H9 (cell line): ENCODE measurements around the gene SLC7A1. TPM values are rescaled to one million over a fixed set of nuclear protein-coding genes. Genes with fewer than 3 reads are reported as not detected.

ENCODE experiments used
- DNase-seq: peaks from one replicate; pipeline ENCODE4 v3.0.0-alpha.2; 2017
- H2AFZ ChIP-seq: one replicate; pipeline ENCODE4 v1.6.1; 2013; ENCODE audit warnings: mild to moderate bottlenecking, low read length, control low read depth, moderate library complexity
- H2AK5ac ChIP-seq: 2 replicates; pipeline ENCODE4 v1.6.1; 2013; ENCODE audit warnings: low read length, control low read depth, mixed read lengths; ENCODE audit not compliant: insufficient read length
- H2BK120ac ChIP-seq: one replicate; pipeline ENCODE4 v1.6.1; 2013; ENCODE audit warnings: low read depth, mild to moderate bottlenecking, low read length, control low read depth, inconsistent platforms; ENCODE audit not compliant: poor library complexity, severe bottlenecking
- H2BK12ac ChIP-seq: 2 replicates; pipeline ENCODE4 v1.6.1; 2013; ENCODE audit warnings: low read length, control low read depth, mixed read lengths, low read depth; ENCODE audit not compliant: insufficient read length
- H2BK15ac ChIP-seq: 2 replicates; pipeline ENCODE4 v1.6.1; 2013; ENCODE audit warnings: low read depth, low read length, control low read depth
- H2BK20ac ChIP-seq: one replicate; pipeline ENCODE4 v1.6.1; 2013; ENCODE audit warnings: low read depth, mild to moderate bottlenecking, low read length, control low read depth, inconsistent platforms; ENCODE audit not compliant: poor library complexity, severe bottlenecking
- H2BK5ac ChIP-seq: 2 replicates; pipeline ENCODE4 v1.6.1; 2013; ENCODE audit warnings: low read length, control low read depth, mixed read lengths; ENCODE audit not compliant: insufficient read length
- H3K14ac ChIP-seq: 2 replicates; pipeline ENCODE4 v1.6.1; 2013; ENCODE audit warnings: low read length, control low read depth; ENCODE audit not compliant: insufficient read depth
- H3K18ac ChIP-seq: 2 replicates; pipeline ENCODE4 v1.6.1; 2013; ENCODE audit warnings: low read depth, mild to moderate bottlenecking, mixed read lengths, low read length, control low read depth; ENCODE audit not compliant: insufficient read length
- H3K23ac ChIP-seq: 2 replicates; pipeline ENCODE4 v1.6.1; 2013; ENCODE audit warnings: low read length, control low read depth, mixed read lengths, low read depth; ENCODE audit not compliant: insufficient read length
- H3K23me2 ChIP-seq: 2 replicates; pipeline ENCODE4 v1.6.1; 2013; ENCODE audit warnings: low read depth, mild to moderate bottlenecking, mixed read lengths, low read length, control low read depth; ENCODE audit not compliant: insufficient read length, poor library complexity, severe bottlenecking
- H3K27ac ChIP-seq: 2 replicates; pipeline ENCODE4 v1.5.1; 2013; ENCODE audit warnings: low read length, control low read depth, mixed read lengths, low read depth; ENCODE audit not compliant: insufficient read length
- H3K27me3 ChIP-seq: 2 replicates; pipeline ENCODE4 v1.6.1; 2013; ENCODE audit warnings: low read length, control low read depth, inconsistent platforms; ENCODE audit not compliant: insufficient read depth
- H3K4ac ChIP-seq: 2 replicates; pipeline ENCODE4 v1.6.1; 2013; ENCODE audit warnings: low read depth, mild to moderate bottlenecking, control low read depth, inconsistent platforms, low read length, moderate library complexity
- H3K4me1 ChIP-seq: 2 replicates; pipeline ENCODE4 v1.6.1; 2013; ENCODE audit warnings: low read length, control low read depth, inconsistent platforms; ENCODE audit not compliant: insufficient read depth
- H3K4me2 ChIP-seq: 2 replicates; pipeline ENCODE4 v1.6.1; 2013; ENCODE audit warnings: low read length, control low read depth, mixed read lengths; ENCODE audit not compliant: insufficient read length, insufficient read depth
- H3K56ac ChIP-seq: 2 replicates; pipeline ENCODE4 v1.6.1; 2013; ENCODE audit warnings: low read depth, mild to moderate bottlenecking, mixed read lengths, low read length, control low read depth; ENCODE audit not compliant: insufficient read length
- H3K79me1 ChIP-seq: 2 replicates; pipeline ENCODE4 v1.6.1; 2013; ENCODE audit warnings: low read depth, mild to moderate bottlenecking, moderate library complexity, low read length, control low read depth, inconsistent platforms; ENCODE audit not compliant: insufficient read depth, poor library complexity, severe bottlenecking
- H3K79me2 ChIP-seq: 2 replicates; pipeline ENCODE4 v1.6.1; 2013; ENCODE audit warnings: low read length, control low read depth, inconsistent platforms; ENCODE audit not compliant: insufficient read depth
- H3K9ac ChIP-seq: 2 replicates; pipeline ENCODE4 v1.6.1; 2013; ENCODE audit warnings: low read length, control low read depth, mixed read lengths; ENCODE audit not compliant: insufficient read length; ENCODE audit errors: extremely low read depth
- H3K9me3 ChIP-seq: one replicate; pipeline ENCODE4 v1.6.1; 2013; ENCODE audit warnings: low read depth, low read length, inconsistent platforms; ENCODE audit not compliant: control insufficient read depth
- H3T11ph ChIP-seq: one replicate; pipeline ENCODE4 v1.6.1; 2013; ENCODE audit warnings: mild to moderate bottlenecking, low read length, control low read depth, inconsistent platforms
- H4K20me1 ChIP-seq: one replicate; pipeline ENCODE4 v1.6.1; 2013; ENCODE audit not compliant: control insufficient read depth, insufficient read length, insufficient read depth
- H4K5ac ChIP-seq: 2 replicates; pipeline ENCODE4 v1.6.1; 2013; ENCODE audit warnings: low read depth, mild to moderate bottlenecking, mixed read lengths, low read length, control low read depth; ENCODE audit not compliant: insufficient read length
- H4K8ac ChIP-seq: replicated peaks from 2 replicates; pipeline ENCODE4 v1.6.1; 2013; ENCODE audit warnings: low read length, control low read depth, mixed read lengths, low read depth; ENCODE audit not compliant: insufficient read length
- H4K91ac ChIP-seq: 2 replicates; pipeline ENCODE4 v1.6.1; 2013; ENCODE audit warnings: low read depth, mild to moderate bottlenecking, moderate library complexity, mixed read lengths, low read length, control low read depth; ENCODE audit not compliant: insufficient read length
- H3K27ac Mint-ChIP-seq, 3 experiments: 2 replicates in 2 of 3; 3 replicates in 1 of 3; pipeline ENCODE4 v1.8.0; 2020 to 2021; ENCODE audit warnings: mixed read lengths in 3 of 3, mild to moderate bottlenecking in 1 of 3, moderate library complexity in 1 of 3
- H3K27me3 Mint-ChIP-seq: 2 replicates; pipeline ENCODE4 v1.8.0; 2021; ENCODE audit warnings: low read depth, mild to moderate bottlenecking, moderate library complexity, mixed read lengths
- H3K36me3 Mint-ChIP-seq, 3 experiments: 2 replicates in 2 of 3; 3 replicates in 1 of 3; pipeline ENCODE4 v1.8.0; 2020 to 2021; ENCODE audit warnings: low read depth in 3 of 3, mixed read lengths in 3 of 3; ENCODE audit not compliant: insufficient read depth in 1 of 3
- H3K4me1 Mint-ChIP-seq, 2 experiments: 2 replicates each; pipeline ENCODE4 v1.8.0; 2020; ENCODE audit warnings: mixed read lengths in 2 of 2
- H3K4me3 Mint-ChIP-seq, 2 experiments: 2 replicates in 1 of 2; 3 replicates in 1 of 2; pipeline ENCODE4 v1.8.0; 2020 to 2021; ENCODE audit warnings: mild to moderate bottlenecking in 2 of 2, mixed read lengths in 2 of 2, moderate library complexity in 1 of 2
- H3K9me3 Mint-ChIP-seq, 2 experiments: 2 replicates in 1 of 2; 3 replicates in 1 of 2; pipeline ENCODE4 v1.8.0; 2020; ENCODE audit warnings: mild to moderate bottlenecking in 2 of 2, mixed read lengths in 2 of 2, moderate library complexity in 1 of 2
- WGBS: extraction: QIAGEN DNeasy Blood & Tissue Kit; methylation state at CpG from one replicate; pipeline ENCODE4 v1.1.7; 2013; ENCODE audit warnings: missing lambda C conversion rate, low lambda C conversion rate, mixed read lengths; ENCODE audit not compliant: insufficient read length; ENCODE audit errors: extremely low coverage; 5-methylcytosine and 5-hydroxymethylcytosine counted together
- total RNA-seq: library from RNA; stranded (reverse); gene quantifications from 2 replicates; pipeline ENCODE4 v1.2.1, GENCODE V29; 2021
- TF ChIP-seq, protein P1 (sequence below): fragments of 200-600 bp; sonication (generic); conservative IDR thresholded peaks from 3 replicates; pipeline ENCODE4 v1.8.0; 2021; ENCODE audit warnings: antibody characterized with exemption, mild to moderate bottlenecking

Gene SLC7A1
- total RNA-seq, 1 experiment from 2014 or later, result 109 TPM

DNA sequence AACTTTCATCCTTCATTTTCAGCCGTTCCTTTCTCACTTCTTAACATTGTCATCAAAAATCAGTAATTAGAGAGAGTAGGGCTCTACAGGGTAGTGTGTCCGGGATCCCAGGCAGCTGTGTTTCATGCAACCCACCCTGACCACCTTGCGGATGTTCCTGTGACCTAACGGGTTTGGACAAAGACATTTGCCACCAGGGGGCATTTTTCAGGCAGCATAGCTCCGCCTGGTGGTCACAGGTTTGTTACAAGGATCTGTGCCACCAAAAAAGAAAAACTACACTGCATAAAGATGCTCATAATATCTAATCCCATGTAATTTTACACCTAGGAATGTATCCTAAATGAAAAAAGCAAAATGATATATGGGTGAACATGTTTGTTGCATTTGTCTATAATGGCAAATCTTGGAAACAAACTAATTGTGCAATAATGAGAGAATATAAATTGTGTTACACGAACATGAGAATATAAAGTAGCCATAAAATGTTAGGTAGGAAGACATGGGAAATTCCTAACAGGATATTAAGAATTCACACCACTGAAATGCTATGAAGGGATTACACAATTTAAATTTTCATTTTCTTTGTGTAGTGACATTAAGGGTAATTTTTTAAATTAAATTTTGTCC lies 123.0 kb downstream of the SLC7A1 start:
- WGBS, result no CpG with 5 or more reads among the region's 6 CpGs
- Histone ChIP-seq H3K4ac (no peak overlapping the region), H3K23ac (no peak overlapping the region)

More for the DNA sequence above, 123.0 kb downstream of the SLC7A1 start:
- Mint-ChIP-seq H3K4me1 (peaks cover 0 to 2% of the 10 kb centered on the region in 2 experiments; a peak in 1 of 4 replicates), H3K9me3 (no peaks in the 10 kb centered on the region), H3K4me3 (no peak overlapping the region), H3K27ac (no peak overlapping the region), H3K36me3 (no peaks in the 10 kb centered on the region), H3K27me3 (peaks cover 1% of the 10 kb centered on the region; the same call in 1 of the 2 replicates)
- Histone ChIP-seq H3K4me2 (no peak overlapping the region), H2AFZ (no peak overlapping the region), H2BK20ac (no peak overlapping the region), H3K4me1 (no peaks in the 10 kb centered on the region), H4K8ac (no peak overlapping the region), H3K23me2 (no peaks in the 10 kb centered on the region), H2BK15ac (no peak overlapping the region), H2BK120ac (no peak overlapping the region), H3K27ac (no peak overlapping the region), H3K18ac (no peak overlapping the region), H3K79me2 (no peaks in the 10 kb centered on the region), H3K14ac (no peak overlapping the region), H2BK12ac (no peak overlapping the region), H4K5ac (no peak overlapping the region), H2BK5ac (no peak overlapping the region), H4K20me1 (no peaks in the 10 kb centered on the region), H3T11ph (no peak overlapping the region), H3K9me3 (no peaks in the 10 kb centered on the region), H3K79me1 (no peaks in the 10 kb centered on the region), H3K56ac (no peak overlapping the region), H3K27me3 (no peaks in the 10 kb centered on the region), H3K9ac (no peak overlapping the region), H2AK5ac (no peak overlapping the region), H4K91ac (no peak overlapping the region)
- peak; percentile 66 for DNase-seq
- TF ChIP-seq, protein P1, sequence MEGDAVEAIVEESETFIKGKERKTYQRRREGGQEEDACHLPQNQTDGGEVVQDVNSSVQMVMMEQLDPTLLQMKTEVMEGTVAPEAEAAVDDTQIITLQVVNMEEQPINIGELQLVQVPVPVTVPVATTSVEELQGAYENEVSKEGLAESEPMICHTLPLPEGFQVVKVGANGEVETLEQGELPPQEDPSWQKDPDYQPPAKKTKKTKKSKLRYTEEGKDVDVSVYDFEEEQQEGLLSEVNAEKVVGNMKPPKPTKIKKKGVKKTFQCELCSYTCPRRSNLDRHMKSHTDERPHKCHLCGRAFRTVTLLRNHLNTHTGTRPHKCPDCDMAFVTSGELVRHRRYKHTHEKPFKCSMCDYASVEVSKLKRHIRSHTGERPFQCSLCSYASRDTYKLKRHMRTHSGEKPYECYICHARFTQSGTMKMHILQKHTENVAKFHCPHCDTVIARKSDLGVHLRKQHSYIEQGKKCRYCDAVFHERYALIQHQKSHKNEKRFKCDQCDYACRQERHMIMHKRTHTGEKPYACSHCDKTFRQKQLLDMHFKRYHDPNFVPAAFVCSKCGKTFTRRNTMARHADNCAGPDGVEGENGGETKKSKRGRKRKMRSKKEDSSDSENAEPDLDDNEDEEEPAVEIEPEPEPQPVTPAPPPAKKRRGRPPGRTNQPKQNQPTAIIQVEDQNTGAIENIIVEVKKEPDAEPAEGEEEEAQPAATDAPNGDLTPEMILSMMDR, result peak; percentile 95
